ENCODE data around the gene SYT17. TPM values are rescaled to one million over a fixed set of nuclear protein-coding genes. Genes with fewer than 3 reads are reported as not detected.

Gene SYT17
- total and polyA plus RNA-seq, 4 donors = 3.4 to 13.1 (median 8.6) TPM

DNA sequence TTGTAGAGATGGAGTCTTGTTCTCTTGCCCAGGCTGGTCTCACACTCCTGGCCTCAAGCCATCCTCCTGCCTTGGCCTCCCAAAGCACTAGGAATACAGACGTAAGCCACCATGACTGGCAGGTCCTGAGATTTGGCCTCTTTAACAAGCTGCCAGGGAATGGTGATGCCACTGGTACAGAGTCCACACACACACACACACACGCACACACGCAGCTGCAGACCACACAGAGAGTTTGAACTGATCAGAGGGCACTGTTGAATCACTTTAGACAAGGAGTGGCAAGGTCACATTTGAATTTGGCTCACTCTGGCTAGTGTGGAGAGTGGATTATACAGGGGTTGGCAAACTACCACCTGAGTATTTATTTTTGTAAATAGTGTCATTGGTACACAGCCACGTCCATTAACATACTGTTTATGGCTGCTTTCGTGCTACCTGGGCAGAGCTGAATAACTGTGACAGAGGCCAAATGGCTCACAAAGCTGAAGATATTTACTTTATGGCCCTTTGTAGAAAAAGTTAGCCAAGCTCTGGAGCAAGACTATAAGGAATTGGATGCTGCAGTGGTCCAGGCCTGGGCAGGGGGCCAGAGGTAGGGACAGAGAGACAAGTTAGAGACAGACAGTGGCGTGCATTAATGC, 44.4 kb upstream of the SYT17 start:
- no peak overlapping the region for H3K4me3 ChIP-seq
- peaks cover 0 to 14% (median under 1%) of the 10 kb centered on the region in 5 donors for H3K4me1 ChIP-seq (ENCODE audit: control insufficient read depth in 5 of 5, insufficient read depth in 5 of 5, low read length in 5 of 5)
- TF ChIP-seq, protein P1, sequence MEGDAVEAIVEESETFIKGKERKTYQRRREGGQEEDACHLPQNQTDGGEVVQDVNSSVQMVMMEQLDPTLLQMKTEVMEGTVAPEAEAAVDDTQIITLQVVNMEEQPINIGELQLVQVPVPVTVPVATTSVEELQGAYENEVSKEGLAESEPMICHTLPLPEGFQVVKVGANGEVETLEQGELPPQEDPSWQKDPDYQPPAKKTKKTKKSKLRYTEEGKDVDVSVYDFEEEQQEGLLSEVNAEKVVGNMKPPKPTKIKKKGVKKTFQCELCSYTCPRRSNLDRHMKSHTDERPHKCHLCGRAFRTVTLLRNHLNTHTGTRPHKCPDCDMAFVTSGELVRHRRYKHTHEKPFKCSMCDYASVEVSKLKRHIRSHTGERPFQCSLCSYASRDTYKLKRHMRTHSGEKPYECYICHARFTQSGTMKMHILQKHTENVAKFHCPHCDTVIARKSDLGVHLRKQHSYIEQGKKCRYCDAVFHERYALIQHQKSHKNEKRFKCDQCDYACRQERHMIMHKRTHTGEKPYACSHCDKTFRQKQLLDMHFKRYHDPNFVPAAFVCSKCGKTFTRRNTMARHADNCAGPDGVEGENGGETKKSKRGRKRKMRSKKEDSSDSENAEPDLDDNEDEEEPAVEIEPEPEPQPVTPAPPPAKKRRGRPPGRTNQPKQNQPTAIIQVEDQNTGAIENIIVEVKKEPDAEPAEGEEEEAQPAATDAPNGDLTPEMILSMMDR (IDR thresholded peaks at IDR 0.05; ENCODE audit: control extremely low read depth, extremely low read depth) = no peak
- H3K9ac ChIP-seq (ENCODE audit: insufficient read depth in 1 of 2, low read length in 2 of 2) = no peak overlapping the region
- DNase-seq (no peak), ATAC-seq (ENCODE audit: insufficient read depth, low FRiP score) (no peak)
- peak overlapping the region in 1 of 2 donors; percentile 2 for H3K27ac ChIP-seq (ENCODE audit: low read depth in 1 of 2, low read length in 1 of 2)
- peaks cover 0 to 2% (median 1%) of the 10 kb centered on the region in 4 donors for H3K9me3 ChIP-seq (ENCODE audit: control insufficient read depth in 4 of 4, insufficient read depth in 3 of 4, low read length in 3 of 4)
- 70 to 84% methylated on average over 6 of the region's 6 CpGs for WGBS, 2 donors
- no peaks in the 10 kb centered on the region for H3K27me3 ChIP-seq (ENCODE audit: control insufficient read depth in 3 of 3, insufficient read depth in 3 of 3, low read length in 2 of 3)
- H3K36me3 ChIP-seq (ENCODE audit: control insufficient read depth in 4 of 4, insufficient read depth in 4 of 4, low read length in 4 of 4) = peaks cover 0 to 4% (median 2%) of the 10 kb centered on the region in 4 donors

DNA sequence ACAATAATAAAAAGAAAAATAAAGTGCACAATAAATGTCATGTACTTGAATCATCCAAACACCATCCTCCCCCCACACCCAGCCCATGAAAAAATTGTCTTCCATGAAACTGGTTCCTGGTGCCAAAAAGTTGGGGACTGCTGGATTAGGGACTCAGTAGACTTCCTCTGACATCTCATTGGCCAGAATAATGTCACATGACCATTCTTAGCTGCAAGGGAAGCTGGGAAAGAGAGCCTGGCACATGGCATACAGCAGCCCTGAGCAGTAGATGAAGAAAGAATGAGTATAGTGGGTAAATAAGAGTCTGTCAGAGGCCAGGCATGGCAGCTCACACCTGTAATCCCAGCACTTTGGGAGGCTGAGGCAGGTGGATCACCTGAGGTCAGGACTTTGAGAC, 41.7 kb upstream of the SYT17 start:
- H3K27ac ChIP-seq (ENCODE audit: low read depth in 1 of 2, low read length in 1 of 2) = no peak overlapping the region
- H3K4me1 ChIP-seq (ENCODE audit: control insufficient read depth in 5 of 5, insufficient read depth in 5 of 5, low read length in 5 of 5) = peaks cover 2 to 12% (median 10%) of the 10 kb centered on the region in 5 donors
- ATAC-seq (ENCODE audit: insufficient read depth, low FRiP score) (no peak), DNase-seq (no peak)
- TF ChIP-seq, protein P1 (IDR thresholded peaks at IDR 0.05; ENCODE audit: control extremely low read depth, extremely low read depth) = no peak
- H3K9ac ChIP-seq (ENCODE audit: insufficient read depth in 1 of 2, low read length in 2 of 2) = no peak overlapping the region
- no peaks in the 10 kb centered on the region for H3K27me3 ChIP-seq (ENCODE audit: control insufficient read depth in 3 of 3, insufficient read depth in 3 of 3, low read length in 2 of 3)
- H3K36me3 ChIP-seq (ENCODE audit: control insufficient read depth in 4 of 4, insufficient read depth in 4 of 4, low read length in 4 of 4) = no peaks in the 10 kb centered on the region
- H3K9me3 ChIP-seq (ENCODE audit: control insufficient read depth in 4 of 4, insufficient read depth in 3 of 4, low read length in 3 of 4) = peaks cover 0 to 2% (median 1%) of the 10 kb centered on the region in 4 donors
- no peak overlapping the region for H3K4me3 ChIP-seq

DNA sequence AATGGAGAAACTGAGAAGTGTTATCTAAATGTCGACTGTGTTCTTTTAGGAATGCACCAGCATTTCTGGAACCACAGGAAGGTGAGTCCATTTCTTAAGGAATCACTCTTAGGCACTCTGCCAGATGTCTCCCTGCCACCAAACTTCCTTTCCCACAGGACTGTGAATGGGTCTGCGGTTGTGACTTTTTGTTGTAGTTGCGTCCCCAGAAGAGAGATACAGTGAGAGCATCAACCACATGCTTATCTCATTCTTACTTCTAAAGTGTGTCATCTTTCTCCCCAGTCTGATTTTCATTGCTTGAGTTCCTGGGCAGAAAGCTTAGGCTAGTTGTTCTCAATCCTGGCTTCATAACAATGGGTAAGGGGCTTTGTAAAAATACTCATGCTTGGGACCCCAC, 40.8 kb upstream of the SYT17 start:
- TF ChIP-seq, protein P1 (IDR thresholded peaks at IDR 0.05; ENCODE audit: control extremely low read depth, extremely low read depth) = no peak
- Histone ChIP-seq H3K4me1 (ENCODE audit: control insufficient read depth in 5 of 5, insufficient read depth in 5 of 5, low read length in 5 of 5) (peaks cover 8 to 19% (median 11%) of the 10 kb centered on the region in 5 donors), H3K36me3 (ENCODE audit: control insufficient read depth in 4 of 4, insufficient read depth in 4 of 4, low read length in 4 of 4) (no peaks in the 10 kb centered on the region), H3K9ac (ENCODE audit: insufficient read depth in 1 of 2, low read length in 2 of 2) (no peak overlapping the region), H3K27ac (ENCODE audit: low read depth in 1 of 2, low read length in 1 of 2) (peak overlapping the region in 1 of 2 donors; percentile 28), H3K4me3 (no peak overlapping the region), H3K9me3 (ENCODE audit: control insufficient read depth in 4 of 4, insufficient read depth in 3 of 4, low read length in 3 of 4) (peaks cover 0 to 2% (median 1%) of the 10 kb centered on the region in 4 donors), H3K27me3 (ENCODE audit: control insufficient read depth in 3 of 3, insufficient read depth in 3 of 3, low read length in 2 of 3) (no peaks in the 10 kb centered on the region)
- WGBS, 2 donors = 67 to 71% methylated on average over 3 of the region's 3 CpGs
- ATAC-seq (ENCODE audit: insufficient read depth, low FRiP score) (no peak), DNase-seq (no peak)

Measured in lung (tissue), 12 donors.